ENCODE results near the gene MAP2. TPM values are rescaled to one million over a fixed set of nuclear protein-coding genes. Genes with fewer than 3 reads are reported as not detected.

MAP2 gene
- total RNA-seq, 1 donor from 2014 or later = not detected

DNA sequence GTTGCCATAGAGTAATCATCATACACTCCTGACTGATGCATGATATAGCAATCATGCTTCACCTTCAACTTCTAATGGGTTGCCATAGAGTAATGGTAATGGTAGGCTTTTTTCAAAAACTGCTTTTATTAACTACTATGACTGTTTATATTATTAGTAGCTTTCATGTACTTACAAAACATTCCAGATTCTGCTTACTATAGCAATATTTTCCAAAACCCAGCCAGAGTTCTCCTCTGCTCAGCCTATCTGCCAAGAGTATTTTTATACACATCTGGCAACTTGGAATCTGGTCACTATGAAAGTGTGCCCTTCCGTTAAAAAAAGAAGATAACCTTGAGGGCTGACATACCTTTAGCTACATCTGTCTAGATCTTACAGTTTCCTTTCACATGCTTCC is 342.8 kb downstream of the MAP2 start:
- no peak overlapping the region for H3K27ac Mint-ChIP-seq
- H3K4me1 Mint-ChIP-seq = no peaks in the 10 kb centered on the region
- intact Hi-C loops (cut with micrococcal nuclease) = no loop called here
- no peak overlapping the region for H3K4me3 Mint-ChIP-seq
- H3K9me3 Mint-ChIP-seq = no peaks in the 10 kb centered on the region
- no peaks in the 10 kb centered on the region for H3K36me3 Mint-ChIP-seq (ENCODE audit: low read depth)
- no peak for DNase-seq
- peaks cover 8% of the 10 kb centered on the region for H3K27me3 Mint-ChIP-seq

DNA sequence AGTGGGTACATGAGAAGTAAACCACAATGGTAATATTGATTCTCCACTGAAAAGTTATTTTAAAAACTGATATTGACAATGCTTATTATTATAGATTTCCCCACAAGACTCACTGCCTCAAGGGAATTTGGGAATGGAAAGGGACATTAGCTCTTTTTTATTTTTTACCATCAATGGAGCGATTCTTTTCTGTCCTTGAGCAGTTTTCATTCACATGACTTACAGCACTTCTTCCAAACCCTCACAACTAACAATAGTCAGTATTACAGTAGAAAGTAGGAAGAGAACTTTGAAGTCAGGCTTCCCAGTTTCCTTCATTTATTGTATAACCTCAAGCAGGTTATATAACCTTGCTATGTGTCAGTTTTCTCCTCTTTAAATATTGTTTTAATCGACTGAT is 343.5 kb downstream of the MAP2 start:
- Mint-ChIP-seq H3K4me3 (no peak overlapping the region), H3K27me3 (peaks cover 9% of the 10 kb centered on the region), H3K4me1 (no peaks in the 10 kb centered on the region), H3K9me3 (no peaks in the 10 kb centered on the region), H3K36me3 (ENCODE audit: low read depth) (no peaks in the 10 kb centered on the region), H3K27ac (no peak overlapping the region)
- intact Hi-C loops (cut with micrococcal nuclease) = no loop called here
- no peak for DNase-seq

DNA sequence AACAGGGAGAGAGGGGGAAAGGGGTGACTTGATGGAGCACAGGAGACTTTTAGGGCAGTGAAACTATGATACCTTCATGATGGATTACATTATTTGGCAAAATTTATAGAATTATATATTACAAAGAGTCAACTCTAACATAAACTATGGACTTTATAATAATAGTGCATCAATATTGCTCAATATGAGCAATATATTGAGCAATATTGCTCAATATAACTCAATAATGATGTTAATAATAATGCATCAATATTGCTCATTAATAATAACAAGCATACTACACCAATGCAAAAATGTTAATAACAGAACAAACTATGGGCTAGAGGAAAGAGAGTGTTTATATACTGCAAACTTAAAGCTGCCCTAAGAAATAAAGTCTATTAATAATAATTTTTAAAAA is 344.7 kb downstream of the MAP2 start:
- Mint-ChIP-seq H3K27me3 (peaks cover 16% of the 10 kb centered on the region), H3K4me1 (no peaks in the 10 kb centered on the region), H3K4me3 (no peak overlapping the region), H3K9me3 (no peaks in the 10 kb centered on the region), H3K27ac (no peak overlapping the region), H3K36me3 (ENCODE audit: low read depth) (no peaks in the 10 kb centered on the region)
- intact Hi-C loops (cut with micrococcal nuclease) = no loop called here
- no peak for DNase-seq

DNA sequence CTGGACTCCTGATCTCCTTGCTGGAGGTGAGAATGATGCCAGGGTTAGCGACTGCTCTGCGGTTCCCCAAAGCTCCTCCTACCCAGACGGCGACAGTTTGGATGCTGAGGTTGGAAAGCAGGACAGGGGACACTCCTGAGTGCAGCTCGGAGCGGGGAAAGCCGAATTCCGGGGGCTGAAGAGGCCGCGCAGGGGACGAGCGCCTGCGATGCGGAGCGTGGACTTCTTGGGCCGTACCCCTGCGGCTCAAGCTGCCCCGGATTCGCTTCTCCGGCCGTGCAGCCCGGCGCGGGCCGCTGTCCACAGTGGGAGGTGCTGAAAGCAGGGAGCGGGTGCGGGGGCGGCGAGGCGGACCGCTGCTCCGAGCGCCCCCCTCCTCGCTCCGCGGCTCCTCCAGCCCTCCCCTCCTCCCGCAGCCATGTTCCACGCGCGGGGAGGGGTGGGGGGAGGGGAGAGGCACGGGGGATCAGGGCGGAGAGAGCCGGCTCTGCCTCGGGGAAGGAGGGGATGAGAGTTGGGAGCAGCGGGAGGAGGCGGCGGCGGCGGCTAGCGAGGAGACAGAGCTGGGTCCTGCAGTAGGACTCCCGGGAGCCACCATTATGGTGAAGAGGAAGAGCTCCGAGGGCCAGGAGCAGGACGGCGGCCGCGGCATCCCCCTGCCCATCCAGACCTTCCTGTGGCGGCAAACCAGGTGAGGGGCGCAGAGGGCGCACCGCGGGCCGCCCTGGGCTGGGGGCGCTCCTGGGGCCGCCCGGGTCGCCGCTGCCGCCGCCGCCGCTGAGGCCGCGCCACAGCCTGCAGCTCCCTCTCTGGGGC is 347.8 kb downstream of the MAP2 start, which contains the start of gene UNC80:
Gene UNC80 (plus strand): TSS at position 359 of the 816 bp plus-strand sequence. CDS start 241 bp downstream, at position 600.
- Mint-ChIP-seq H3K4me3 (no peak within 1 kb of the TSS), H3K4me1 (no peaks in the 10 kb centered on the region), H3K9me3 (no peaks in the 10 kb centered on the region), H3K36me3 (ENCODE audit: low read depth) (no peaks in the 10 kb centered on the region), H3K27ac (no peak within 1 kb of the TSS), H3K27me3 (peaks cover 19% of the 10 kb centered on the region)
- intact Hi-C loops (cut with micrococcal nuclease) = no loop called here
- DNase-seq = peak; percentile 79

DNA sequence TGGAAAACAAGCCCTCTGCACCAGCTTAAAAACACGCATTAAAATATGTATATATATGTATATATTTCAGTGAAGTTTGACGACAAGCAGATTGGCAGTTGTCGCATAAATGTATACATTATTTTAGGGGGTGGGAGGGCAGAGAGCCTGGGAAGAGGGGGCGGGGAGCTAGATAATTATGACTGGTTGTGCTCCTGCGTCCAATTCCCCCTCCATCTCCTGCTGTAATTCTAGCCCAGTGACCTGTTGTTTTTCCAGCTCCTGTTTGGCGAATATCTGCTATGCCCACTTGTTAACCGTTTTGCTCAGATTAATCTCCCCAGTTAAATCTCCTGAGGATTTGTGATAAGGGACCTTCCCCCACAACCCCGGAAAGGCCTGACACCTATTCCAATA is 348.4 kb downstream of the MAP2 start:
- no peak for DNase-seq
- Mint-ChIP-seq H3K4me3 (no peak overlapping the region), H3K36me3 (ENCODE audit: low read depth) (no peaks in the 10 kb centered on the region), H3K27ac (no peak overlapping the region), H3K9me3 (no peaks in the 10 kb centered on the region), H3K4me1 (no peaks in the 10 kb centered on the region), H3K27me3 (peaks cover 19% of the 10 kb centered on the region)
- intact Hi-C loops (cut with micrococcal nuclease) = no loop called here

DNA sequence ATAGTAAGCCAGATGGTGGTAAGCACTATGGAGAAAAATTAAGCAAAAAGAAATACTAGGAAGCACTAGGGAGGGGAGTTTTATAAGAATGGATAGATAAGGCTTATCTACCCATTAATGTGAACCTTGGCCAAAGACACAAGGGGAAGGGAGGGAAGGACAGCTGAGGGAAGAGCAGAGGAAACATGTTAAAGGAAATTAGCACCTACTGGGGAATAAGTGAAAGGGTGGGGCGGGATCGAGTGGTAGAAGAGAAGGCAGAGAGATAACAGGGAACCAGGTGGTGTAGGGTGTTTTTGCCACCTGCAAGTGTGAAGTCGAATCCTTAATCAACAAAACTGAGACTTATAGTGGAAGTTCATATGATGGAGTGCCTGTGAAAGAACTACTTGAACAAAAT is 349.5 kb downstream of the MAP2 start:
- intact Hi-C loops (cut with micrococcal nuclease) = no loop called here
- H3K27ac Mint-ChIP-seq = no peak overlapping the region
- no peaks in the 10 kb centered on the region for H3K36me3 Mint-ChIP-seq (ENCODE audit: low read depth)
- peaks cover 19% of the 10 kb centered on the region for H3K27me3 Mint-ChIP-seq
- no peak overlapping the region for H3K4me3 Mint-ChIP-seq
- no peaks in the 10 kb centered on the region for H3K9me3 Mint-ChIP-seq
- H3K4me1 Mint-ChIP-seq = no peaks in the 10 kb centered on the region
- no peak for DNase-seq
